Sciatic nerve (tissue), 2 donors: ENCODE measurements around the gene ZNF653. TPM values are rescaled to one million over a fixed set of nuclear protein-coding genes. Genes with fewer than 3 reads are reported as not detected.
"Not testable (repeated sequence)": the region's sequence is repeated elsewhere in the genome, so short reads cannot be mapped to it uniquely, and the experiment has no call there.

Experiments used
- ATAC-seq: fragments of 200-7000 bp; cut with Tn5 transposase; one replicate; pipeline ENCODE4 v1.9.1; 2020; ENCODE audit warnings: mild to moderate bottlenecking, moderate library complexity
- DNase-seq: peaks from one replicate; pipeline ENCODE4 v3.0.0-alpha.2; 2020; ENCODE audit warnings: low spot score
- intact Hi-C: fragments of 100-400 bp; cut with DNase I; formaldehyde crosslinking; loops from one replicate; pipeline ENCODE4 v1.14.2; 2022
- microRNA-seq: library from miRNA; unstranded; fragments of <30 nt; microRNA quantifications from one replicate; pipeline ENCODE4 v1.2.0, GENCODE V29; 2020
- total RNA-seq: library from RNA; stranded (reverse); fragmentation: NEBNext Ultra II Directional; extraction: Animal tissue kit (Norgen Biotek cat#: 25700); gene quantifications from one replicate; pipeline ENCODE4 v1.2.1, GENCODE V29; 2021
- donor health status: DM: no; HTN: no; CAD: no.
- donor health status: DM: no; HTN: no; CAD: no.

ZNF653 gene
- total RNA-seq, 1 donor from 2014 or later, result 9.4 TPM

GRCh38 chr19:11446652-11447301, 58.9 kb downstream of the ZNF653 start:
- ATAC-seq (peak; percentile 71), DNase-seq (no peak)
- intact Hi-C loops, result loop anchor here (10.0 kb wide), 1 partner anchor 152 kb away; the partner anchor contains the start of gene TSPAN16

- ATAC-seq (no peak), DNase-seq (no peak)
- intact Hi-C loops, result loop anchor here (10.0 kb wide), 1 partner anchor 151 kb away; the partner anchor contains the start of gene TSPAN16
Measured at GRCh38 chr19:11446271-11446651, 59.4 kb downstream of the ZNF653 start.

- ATAC-seq, result no peak
- DNase-seq, result no peak
- intact Hi-C loops, result loop anchor here (10.0 kb wide), 1 partner anchor 150 kb away; the partner anchor contains the start of gene TSPAN16
Measured at GRCh38 chr19:11445141-11445540, 60.5 kb downstream of the ZNF653 start.

- DNase-seq (no peak), ATAC-seq (no peak)
- intact Hi-C loops, result loop anchor here (10.0 kb wide), 1 partner anchor 149 kb away; the partner anchor contains the start of gene TSPAN16
Measured at GRCh38 chr19:11444059-11444458, 61.6 kb downstream of the ZNF653 start.

GRCh38 chr19:11437955-11438354, 67.7 kb downstream of the ZNF653 start:
- ATAC-seq, result no peak
- intact Hi-C loops, result loop anchor here (10.0 kb wide), 1 partner anchor 63 kb away; the partner anchor contains the start of gene SWSAP1
- no peak for DNase-seq

GRCh38 chr19:11435833-11436313, 69.8 kb downstream of the ZNF653 start:
- no peak for DNase-seq
- intact Hi-C loops, result loop anchor here (10.0 kb wide), 1 partner anchor 61 kb away; the partner anchor contains the start of gene SWSAP1
- no peak for ATAC-seq

GRCh38 chr19:11435057-11435832, 70.4 kb downstream of the ZNF653 start, which contains the start of the genes ODAD3 and PRKCSH:
Gene ODAD3 (minus strand): TSS chr19:11435121. CDS start chr19:11435016, 105 bp downstream.
Gene PRKCSH (plus strand): TSS chr19:11435635. CDS start chr19:11436118, 483 bp downstream.
- ATAC-seq, result peak; percentile 98
- intact Hi-C loops, result loop anchor here (10.0 kb wide), 1 partner anchor 60 kb away; the partner anchor contains the start of gene SWSAP1
- DNase-seq, result peak; percentile 99

GRCh38 chr19:11434703-11435056, 71.0 kb downstream of the ZNF653 start:
- ATAC-seq (no peak), DNase-seq (no peak)
- intact Hi-C loops, result loop anchor here (10.0 kb wide), 1 partner anchor 60 kb away; the partner anchor contains the start of gene SWSAP1

GRCh38 chr19:11433526-11433925, 72.1 kb downstream of the ZNF653 start:
- DNase-seq, ATAC-seq: not testable (repeated sequence)
- intact Hi-C loops, result loop anchor here (10.0 kb wide), 1 partner anchor 59 kb away; the partner anchor contains the start of gene SWSAP1

Small RNA genes lying within 50 kb of the gene (microRNA-seq; reads per million reads assigned to microRNA genes)
- not detected for gene MIR7974

Other genes with a start within 250 kb of the ZNF653 start
- gene DOCK6, start 243.3 kb downstream of the ZNF653 start, total RNA-seq, result 131 TPM
- not detected for gene TSPAN16, start 209.7 kb downstream of the ZNF653 start, total RNA-seq
- 25.1 TPM for gene RAB3D, start 166.2 kb downstream of the ZNF653 start, total RNA-seq
- gene TMEM205, start 159.6 kb downstream of the ZNF653 start, total RNA-seq, result 58.0 TPM
- gene CCDC159, start 159.3 kb downstream of the ZNF653 start, total RNA-seq, result 42.7 TPM
- gene PLPPR2, start 150.4 kb downstream of the ZNF653 start, total RNA-seq, result 27.5 TPM
- gene SWSAP1, start 131.2 kb downstream of the ZNF653 start, total RNA-seq, result 1.3 TPM
- 5.2 TPM for gene EPOR, start 121.5 kb downstream of the ZNF653 start, total RNA-seq
- 14.4 TPM for gene RGL3, start 86.5 kb downstream of the ZNF653 start, total RNA-seq
- 0.31 TPM for gene ODAD3, start 70.7 kb downstream of the ZNF653 start, total RNA-seq
- gene PRKCSH, start 70.2 kb downstream of the ZNF653 start, total RNA-seq, result 190 TPM
- gene ELAVL3, start 24.8 kb downstream of the ZNF653 start, total RNA-seq, result 0.45 TPM
- gene ECSIT, start 23.3 kb upstream of the ZNF653 start, total RNA-seq, result 25.8 TPM
- gene CNN1, start 33.0 kb upstream of the ZNF653 start, total RNA-seq, result 35.7 TPM
- 33.7 TPM for gene ELOF1, start 53.4 kb upstream of the ZNF653 start, total RNA-seq
- 19.7 TPM for gene ACP5, start 71.8 kb upstream of the ZNF653 start, total RNA-seq
- gene ZNF627, start 91.6 kb upstream of the ZNF653 start, total RNA-seq, result 13.6 TPM
- 9.8 TPM for gene ZNF823, start 233.1 kb upstream of the ZNF653 start, total RNA-seq